Right atrium auricular region (tissue), 2 donors: Measurements from ENCODE around the gene EMC10. TPM values are rescaled to one million over a fixed set of nuclear protein-coding genes. Genes with fewer than 3 reads are reported as not detected.

Experiments
- DNase-seq: peaks from one replicate; pipeline ENCODE4 v3.0.0-alpha.2; 2019; ENCODE audit warnings: low spot score
- H3K27ac ChIP-seq, 2 donors: fragments of 200-600 bp; sonication (generic); 1 replicate in 1 of 2; 2 replicates in 1 of 2; pipeline ENCODE4 v1.5.1; 2016 to 2019
- H3K27me3 ChIP-seq, 2 donors: fragments of 200-600 bp; sonication (generic); one replicate each; pipeline versions ENCODE4 v1.5.1 to v1.6.0; 2017 to 2019
- H3K36me3 ChIP-seq: fragments of 200-600 bp; sonication (generic); one replicate; pipeline ENCODE4 v1.5.1; 2016
- H3K4me1 ChIP-seq, 2 donors: fragments of 200-600 bp; sonication (generic); one replicate each; pipeline versions ENCODE4 v1.5.1 to v1.6.0; 2017 to 2019
- H3K4me3 ChIP-seq, 2 donors: fragments of 200-600 bp; sonication (generic); 1 replicate in 1 of 2; 2 replicates in 1 of 2; pipeline ENCODE4 v1.5.1; 2017 to 2019; ENCODE audit warnings: mild to moderate bottlenecking in 1 of 2, moderate library complexity in 1 of 2
- H3K9me3 ChIP-seq, 2 donors: fragments of 200-600 bp; sonication (generic); one replicate each; pipeline ENCODE4 v1.5.1; 2019
- CTCF ChIP-seq, 2 donors: fragments of 200-600 bp; sonication (generic); IDR thresholded peaks; one replicate each; pipeline ENCODE4 v1.5.1; 2019; ENCODE audit warnings: antibody characterized with exemption in 2 of 2
- total RNA-seq, 2 donors: library from RNA; depleted of rRNA; stranded (reverse); fragments of >200 nt; gene quantifications; one replicate each; pipeline ENCODE4 v1.1.0, GENCODE V29; 2016

The EMC10 gene
- total RNA-seq, 2 donors from 2014 or later, result 94.9 to 112 TPM

GRCh38 chr19:50505856-50506611 is 29.7 kb downstream of the EMC10 start:
- H3K9me3 ChIP-seq, result no peaks in the 10 kb centered on the region
- DNase-seq, result no peak
- H3K27ac ChIP-seq, result no peak overlapping the region
- H3K36me3 ChIP-seq, result no peaks in the 10 kb centered on the region
- no peak for TF ChIP-seq CTCF (IDR thresholded peaks at IDR 0.05)
- H3K27me3 ChIP-seq, result no peaks in the 10 kb centered on the region
- no peak overlapping the region for H3K4me3 ChIP-seq
- peaks cover 0 to 27% of the 10 kb centered on the region in 2 donors for H3K4me1 ChIP-seq

DNA sequence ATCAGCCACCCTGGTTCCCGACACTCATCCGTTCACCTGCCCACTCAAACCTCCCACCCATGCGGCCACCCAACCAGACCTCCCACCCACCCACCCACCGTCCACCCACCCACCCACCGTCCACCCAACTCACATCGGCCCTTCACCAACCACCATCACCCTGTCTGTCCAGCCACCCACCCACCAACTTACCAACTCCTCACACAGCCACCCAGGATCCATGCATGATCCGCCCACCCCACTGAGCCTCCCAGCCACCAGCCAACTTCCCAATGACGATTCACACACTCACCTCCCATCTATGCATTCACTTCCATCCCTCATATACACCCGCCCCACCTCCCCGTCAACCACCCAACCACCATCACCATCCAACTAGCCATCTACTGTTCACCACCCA is 30.4 kb downstream of the EMC10 start:
- no peak for DNase-seq
- no peak for TF ChIP-seq CTCF (IDR thresholded peaks at IDR 0.05)
- Histone ChIP-seq H3K27me3 (no peaks in the 10 kb centered on the region), H3K4me1 (peaks cover 0 to 27% of the 10 kb centered on the region in 2 donors), H3K4me3 (no peak overlapping the region), H3K27ac (no peak overlapping the region), H3K36me3 (no peaks in the 10 kb centered on the region), H3K9me3 (no peaks in the 10 kb centered on the region)

GRCh38 chr19:50507376-50507775 is 31.1 kb downstream of the EMC10 start:
- TF ChIP-seq CTCF (IDR thresholded peaks at IDR 0.05), result no peak
- no peak for DNase-seq
- no peaks in the 10 kb centered on the region for H3K9me3 ChIP-seq

GRCh38 chr19:50508843-50509190 is 32.5 kb downstream of the EMC10 start:
- peaks cover 0 to 27% of the 10 kb centered on the region in 2 donors for H3K4me1 ChIP-seq

More at GRCh38 chr19:50507376-50507775, 31.1 kb downstream of the EMC10 start:
- Histone ChIP-seq H3K4me1 (peaks cover 0 to 27% of the 10 kb centered on the region in 2 donors), H3K27me3 (no peaks in the 10 kb centered on the region), H3K36me3 (no peaks in the 10 kb centered on the region), H3K4me3 (no peak overlapping the region), H3K27ac (no peak overlapping the region)

DNA sequence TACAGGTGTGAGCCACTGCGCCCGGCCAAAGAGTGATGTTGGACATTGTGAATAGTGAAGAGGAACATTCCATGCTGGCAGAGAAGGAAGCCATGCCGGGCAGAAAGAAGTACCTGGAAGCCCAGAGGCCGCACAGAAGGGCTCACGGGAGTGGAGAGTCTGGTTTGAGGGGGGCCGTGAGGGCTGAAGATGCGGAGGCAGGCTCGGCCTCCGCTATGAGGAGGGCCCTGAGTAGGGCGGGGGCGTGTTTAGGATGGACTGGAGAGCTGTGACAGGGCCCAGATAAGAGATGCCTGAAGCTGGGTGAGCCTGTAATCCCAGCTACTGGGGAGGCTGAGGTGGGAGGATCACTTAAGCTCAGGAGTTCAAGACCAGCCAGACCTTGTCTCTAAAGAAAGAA is 33.1 kb downstream of the EMC10 start:
- peaks cover 0 to 27% of the 10 kb centered on the region in 2 donors for H3K4me1 ChIP-seq
- no peak for DNase-seq
- no peaks in the 10 kb centered on the region for H3K36me3 ChIP-seq
- H3K27me3 ChIP-seq, result no peaks in the 10 kb centered on the region
- no peak overlapping the region for H3K4me3 ChIP-seq
- TF ChIP-seq CTCF (IDR thresholded peaks at IDR 0.05), result no peak
- peak overlapping the region in 1 of 2 donors; percentile 58 for H3K27ac ChIP-seq
- H3K9me3 ChIP-seq, result no peaks in the 10 kb centered on the region

More at GRCh38 chr19:50508843-50509190, 32.5 kb downstream of the EMC10 start:
- Histone ChIP-seq H3K36me3 (no peaks in the 10 kb centered on the region), H3K4me3 (no peak overlapping the region), H3K27ac (peak overlapping the region; percentile 53 to 58), H3K27me3 (no peaks in the 10 kb centered on the region), H3K9me3 (no peaks in the 10 kb centered on the region)
- DNase-seq, result no peak
- no peak for TF ChIP-seq CTCF (IDR thresholded peaks at IDR 0.05)
